Smooth muscle cell of the brain vasculature (primary cell): ENCODE measurements around the gene SDK1.

Experiments
- DNase-seq: peaks from one replicate; pipeline ENCODE4 v3.0.0-alpha.2; 2012; ENCODE audit warnings: low read depth, low spot score

The SDK1 gene

GRCh38 chr7:4014346-4015050 lies 713.4 kb downstream of the SDK1 start:
- DNase-seq: no peak

- DNase-seq: no peak
These were observed 714.3 kb downstream of the SDK1 start for GRCh38 chr7:4015371-4015770.

GRCh38 chr7:4015996-4016395 lies 714.9 kb downstream of the SDK1 start:
- no peak for DNase-seq

GRCh38 chr7:4017081-4017480 lies 716.0 kb downstream of the SDK1 start:
- no peak for DNase-seq

GRCh38 chr7:4017785-4018184 lies 716.7 kb downstream of the SDK1 start:
- DNase-seq: no peak

- no peak for DNase-seq
These were observed 717.7 kb downstream of the SDK1 start for GRCh38 chr7:4018601-4019316.

GRCh38 chr7:4020086-4020485 lies 719.0 kb downstream of the SDK1 start:
- no peak for DNase-seq

- no peak for DNase-seq
These were observed 720.4 kb downstream of the SDK1 start for GRCh38 chr7:4021413-4021812.

- DNase-seq: no peak
These were observed 721.2 kb downstream of the SDK1 start for GRCh38 chr7:4022265-4022664.

GRCh38 chr7:4023502-4023901 lies 722.5 kb downstream of the SDK1 start:
- DNase-seq: no peak

GRCh38 chr7:4024133-4024532 lies 723.1 kb downstream of the SDK1 start:
- DNase-seq: no peak

- no peak for DNase-seq
These were observed 723.8 kb downstream of the SDK1 start for GRCh38 chr7:4024806-4025205.

- DNase-seq: no peak
These were observed 724.2 kb downstream of the SDK1 start for GRCh38 chr7:4025210-4025609.

- no peak for DNase-seq
These were observed 724.9 kb downstream of the SDK1 start for GRCh38 chr7:4025694-4026615.

- DNase-seq: no peak
These were observed 726.0 kb downstream of the SDK1 start for GRCh38 chr7:4026941-4027486.

GRCh38 chr7:4028221-4028620 lies 727.2 kb downstream of the SDK1 start:
- DNase-seq: no peak

GRCh38 chr7:4029941-4030340 lies 728.9 kb downstream of the SDK1 start:
- DNase-seq: no peak

- DNase-seq: no peak
These were observed 729.4 kb downstream of the SDK1 start for GRCh38 chr7:4030346-4030950.

- no peak for DNase-seq
These were observed 732.9 kb downstream of the SDK1 start for GRCh38 chr7:4033996-4034395.

GRCh38 chr7:4037308-4037707 lies 736.3 kb downstream of the SDK1 start:
- DNase-seq: no peak

- no peak for DNase-seq
These were observed 736.8 kb downstream of the SDK1 start for GRCh38 chr7:4037877-4038276.
